Central memory CD4-positive, alpha-beta T cell (primary cell): ENCODE results near the gene DLG4.
"Not testable (repeated sequence)": the region's sequence is repeated elsewhere in the genome, so short reads cannot be mapped to it uniquely, and the experiment has no call there.

Experiments
- DNase-seq: peaks from one replicate; pipeline ENCODE4 v3.0.0; 2022

The DLG4 gene

DNA sequence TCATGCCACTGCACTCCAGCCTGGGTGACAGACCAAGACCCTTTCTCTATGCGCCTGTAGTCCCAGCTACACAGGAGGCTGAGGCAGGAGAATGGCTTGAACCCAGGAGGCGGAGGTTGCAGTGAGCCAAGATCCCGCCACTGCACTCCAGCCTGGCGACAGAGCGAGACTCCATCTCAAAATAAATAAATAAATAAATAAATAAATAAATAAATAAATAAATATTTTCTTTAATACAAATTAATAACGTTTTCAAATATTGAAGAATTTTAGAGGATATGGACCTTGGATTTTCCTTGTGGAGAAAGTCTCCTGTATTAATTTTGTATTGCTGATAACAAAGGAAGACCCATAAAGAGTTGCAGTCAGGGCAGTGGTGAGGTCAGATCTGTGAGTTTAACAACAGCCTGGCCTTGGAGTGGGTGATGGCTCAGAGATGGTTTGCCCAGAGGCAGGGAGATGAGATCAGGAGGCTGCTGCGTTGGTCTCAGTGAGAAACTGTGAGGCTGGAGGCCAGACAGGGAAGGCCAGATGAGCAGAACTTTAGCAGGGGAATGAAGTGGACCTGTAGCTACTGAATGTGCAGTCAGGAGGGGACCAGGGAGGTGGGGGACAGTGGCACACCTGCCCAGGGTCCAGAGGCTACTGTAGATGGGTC is 36.1 kb downstream of the DLG4 start:
- DNase-seq, result no peak

DNA sequence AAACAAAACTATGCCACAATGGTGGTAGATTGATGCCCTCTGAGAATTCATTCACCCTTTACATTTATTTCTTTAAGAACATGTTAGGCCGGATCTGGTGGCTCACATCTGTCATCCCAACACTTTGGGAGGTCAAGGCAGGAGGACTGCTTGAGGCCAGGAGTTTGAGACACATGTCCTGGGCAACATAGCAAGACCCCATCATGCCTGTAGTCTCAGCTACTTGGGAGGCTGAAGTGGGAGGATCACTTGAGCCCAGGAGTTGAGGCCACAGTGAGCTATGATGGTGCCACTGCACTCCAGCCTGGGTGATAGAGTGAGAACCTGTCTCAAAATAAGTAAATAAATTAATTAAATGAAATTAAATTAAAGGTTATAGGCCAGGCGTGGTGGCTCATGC is 37.5 kb downstream of the DLG4 start:
- DNase-seq, result not testable (repeated sequence)

DNA sequence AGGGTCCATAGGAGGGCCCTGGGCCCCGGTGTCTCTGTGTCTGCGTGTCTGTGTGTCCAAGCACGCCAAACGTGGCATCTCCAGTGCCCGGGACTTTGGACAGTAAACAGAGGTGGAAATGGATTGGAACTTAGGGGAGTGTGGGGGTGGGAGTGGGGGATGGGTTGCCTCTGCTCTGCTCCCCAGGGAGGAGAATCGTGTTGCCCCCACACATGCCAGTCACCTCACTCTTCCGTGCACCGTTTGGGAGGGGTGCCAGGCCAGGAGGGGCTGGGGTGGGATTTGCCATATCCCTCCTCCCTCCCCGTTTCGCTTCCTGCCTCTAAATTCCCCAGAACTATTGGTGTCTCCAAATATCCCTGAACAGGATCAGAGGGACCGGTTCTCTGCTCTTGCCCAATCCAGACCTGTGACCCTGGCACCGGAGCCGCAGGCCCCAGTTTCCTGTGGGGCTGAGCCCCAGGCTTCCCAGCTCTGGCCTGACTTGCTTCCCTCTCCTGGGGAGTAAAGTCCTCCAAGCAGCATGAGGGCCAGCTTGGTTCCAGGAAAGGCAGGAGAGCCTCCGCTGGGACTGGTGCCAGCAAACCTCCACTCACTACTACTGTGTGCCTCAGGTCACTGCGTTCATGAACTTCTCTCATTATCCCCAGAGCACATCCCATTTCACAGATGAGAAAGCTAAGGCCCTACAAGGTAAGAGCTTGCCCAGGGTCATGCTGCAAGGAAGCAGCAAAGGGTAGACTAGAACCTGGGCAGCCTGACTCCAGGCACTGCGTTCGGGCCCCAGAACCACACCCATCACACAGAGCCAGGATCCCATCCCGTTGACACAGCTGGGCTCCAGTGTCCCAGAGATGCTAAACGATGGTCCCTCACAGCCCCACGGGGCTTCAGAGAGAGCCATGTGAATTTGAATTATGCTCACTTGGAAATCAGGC is 40.0 kb downstream of the DLG4 start, which contains the start of gene ASGR1:
Gene ASGR1 (minus strand): TSS at position 54 of the 938 bp plus-strand sequence. CDS start 807 bp downstream, outside the sequence.
- DNase-seq, result no peak

DNA sequence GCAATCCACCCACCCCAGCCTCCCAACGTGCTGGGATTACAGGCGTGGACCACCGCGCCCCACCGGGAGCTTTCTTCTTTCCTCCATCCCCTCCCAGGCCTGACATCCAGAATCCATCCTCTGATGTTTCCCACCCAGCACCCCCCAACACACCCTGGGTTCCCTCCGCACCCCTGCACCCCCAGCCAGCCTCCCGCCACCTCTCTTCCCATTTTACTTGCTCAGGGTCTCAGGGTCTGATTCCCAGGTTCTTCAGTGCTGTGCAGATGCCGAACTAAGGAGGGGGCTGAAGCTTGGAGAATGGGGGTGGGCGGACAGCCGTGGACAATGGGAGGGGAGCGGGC is 40.7 kb downstream of the DLG4 start:
- no peak for DNase-seq

DNA sequence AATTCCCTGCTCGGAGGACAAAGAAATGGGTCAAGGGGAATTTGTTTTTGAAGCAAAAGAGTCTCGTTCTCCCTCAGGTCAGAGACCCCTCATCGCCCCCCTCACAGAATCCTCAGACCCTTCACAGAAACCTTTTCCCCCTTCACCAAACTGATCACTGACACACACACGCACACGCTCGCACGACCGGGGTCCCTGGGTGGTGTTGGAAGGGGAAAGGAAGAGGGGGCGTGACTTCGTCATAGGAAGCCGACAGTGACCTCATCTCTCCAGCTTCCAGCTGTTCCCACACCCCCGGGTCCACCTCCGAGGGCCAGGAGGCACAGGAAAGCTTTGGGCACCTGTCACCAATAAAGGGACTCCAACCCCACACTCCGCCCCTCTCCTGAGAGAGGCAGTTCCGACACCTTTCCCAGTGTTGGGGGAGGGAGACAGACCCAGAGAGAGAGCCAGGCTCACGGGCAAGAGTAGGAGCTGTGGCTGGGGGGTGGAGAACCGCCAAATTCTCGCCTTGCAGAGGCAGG is 41.6 kb downstream of the DLG4 start:
- DNase-seq, result no peak

DNA sequence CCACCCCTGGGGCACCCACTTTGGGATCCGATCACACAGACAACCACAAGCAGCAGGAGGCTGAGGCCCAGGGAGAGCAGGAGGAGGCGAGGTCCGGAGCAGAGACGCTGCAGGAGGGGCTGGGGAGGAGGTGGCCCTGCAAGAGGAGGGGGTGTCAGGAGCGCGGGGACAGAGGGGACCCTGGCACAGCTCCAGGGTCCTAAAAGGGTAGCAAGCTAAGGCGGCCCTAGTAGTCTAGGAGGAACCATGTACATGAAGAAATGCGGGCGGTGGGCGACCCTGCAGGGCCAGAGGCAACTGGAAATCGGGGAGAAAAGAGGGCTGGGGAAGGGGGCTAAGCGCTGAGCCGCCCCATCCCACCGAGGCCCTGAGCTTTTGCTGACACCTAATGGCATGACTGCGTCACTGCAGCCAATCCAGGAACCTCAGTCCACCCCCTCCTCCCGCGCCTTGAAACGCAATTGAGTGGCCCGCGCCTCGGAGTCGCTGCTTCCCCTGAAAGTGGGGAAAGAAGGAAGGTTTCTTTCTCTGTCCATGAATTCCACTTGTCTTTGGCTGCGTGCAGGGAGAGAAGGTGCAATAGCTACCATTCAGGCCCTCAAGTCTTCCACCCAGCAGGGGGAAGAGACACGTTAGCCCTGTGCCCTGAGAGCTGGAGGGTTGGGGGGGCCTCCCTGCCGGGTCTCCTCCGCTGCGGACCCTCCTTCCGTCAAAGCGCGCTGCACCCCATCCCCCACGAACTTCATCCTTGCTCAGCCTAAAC is 42.3 kb downstream of the DLG4 start:
- peak; percentile 51 for DNase-seq

DNA sequence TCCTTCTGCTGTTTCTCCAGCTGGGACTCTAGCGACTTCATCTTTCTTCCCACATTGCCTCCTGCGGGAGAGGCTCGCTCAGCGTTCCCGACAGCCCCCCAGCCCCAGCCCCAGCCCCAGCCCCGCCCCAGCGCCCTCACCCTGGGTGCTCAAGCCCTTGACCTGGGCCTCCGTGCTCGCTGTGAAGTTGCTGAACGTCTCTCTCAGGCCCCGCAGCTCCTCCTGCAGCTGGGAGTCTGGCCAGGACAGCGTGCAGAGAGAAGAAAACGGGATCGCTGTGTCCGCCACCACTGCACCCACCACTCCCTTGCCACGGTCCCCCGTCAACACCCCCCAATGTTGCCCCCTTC is 42.8 kb downstream of the DLG4 start:
- DNase-seq, result no peak

DNA sequence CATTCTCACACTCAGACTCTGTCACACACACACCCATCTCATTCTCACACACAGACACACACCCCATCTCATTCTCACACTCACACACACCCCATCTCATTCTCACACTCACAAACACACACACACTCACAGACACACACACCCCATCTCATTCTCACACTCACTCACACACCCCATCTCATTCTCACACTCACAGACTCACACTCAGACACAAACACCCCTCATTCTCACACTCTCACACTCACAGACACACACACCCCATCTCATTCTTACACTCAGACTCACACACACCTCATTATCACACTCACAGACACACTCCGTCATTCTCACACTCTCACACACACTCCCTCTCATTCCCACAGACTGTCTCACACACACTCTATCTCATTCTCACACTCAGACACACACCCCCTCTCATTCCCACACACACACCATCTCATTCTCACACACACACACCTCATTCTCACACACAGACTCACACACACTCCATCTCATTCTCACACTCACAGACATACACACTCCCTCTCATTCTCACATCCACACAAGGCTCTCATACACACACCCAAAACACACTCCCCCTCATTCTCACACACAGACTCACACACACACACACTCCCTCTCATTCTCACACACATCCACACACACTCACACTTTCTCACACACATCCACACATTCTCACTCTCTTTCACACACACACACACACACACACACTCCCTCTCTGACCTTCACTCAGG is 43.4 kb downstream of the DLG4 start:
- DNase-seq, result no peak

DNA sequence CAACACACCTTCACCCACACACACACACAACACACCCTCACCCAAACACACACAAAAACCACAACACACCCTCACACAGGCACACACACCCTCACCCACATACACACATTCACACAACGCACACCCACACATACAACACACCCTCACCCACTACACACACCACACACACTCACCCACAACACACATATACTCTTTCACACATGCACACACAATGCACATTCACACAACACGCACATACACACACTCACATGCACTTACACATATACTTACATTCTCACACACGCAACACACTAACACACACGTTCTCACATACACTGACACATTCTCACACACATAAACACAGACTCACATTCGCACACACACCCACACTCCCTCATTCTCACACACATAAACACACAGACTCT is 44.3 kb downstream of the DLG4 start:
- DNase-seq, result no peak

DNA sequence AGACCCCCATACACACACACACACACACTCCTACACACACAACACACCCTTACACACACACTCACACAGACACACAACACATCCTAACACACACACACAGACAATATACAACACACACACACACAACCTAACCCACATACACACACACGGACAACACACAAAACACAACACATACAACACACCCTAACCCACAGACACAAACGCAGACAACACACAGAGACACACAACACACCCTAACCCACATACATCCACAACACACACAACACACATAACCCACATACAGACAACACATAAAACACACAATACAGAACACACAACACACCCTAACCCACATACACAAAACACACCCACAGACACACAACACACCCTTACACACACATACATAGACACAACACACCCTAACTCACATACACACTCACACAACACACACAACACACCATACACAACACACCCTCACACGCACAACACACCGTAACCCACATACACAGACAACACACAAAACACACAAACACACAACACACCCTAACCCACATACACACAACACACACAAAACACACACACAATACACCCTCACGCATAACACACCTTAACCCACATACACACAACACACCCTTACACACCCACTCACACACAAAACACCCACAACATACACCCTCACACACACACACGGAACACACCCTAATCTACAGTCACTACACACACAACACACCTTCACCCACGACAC is 44.9 kb downstream of the DLG4 start:
- no peak for DNase-seq

DNA sequence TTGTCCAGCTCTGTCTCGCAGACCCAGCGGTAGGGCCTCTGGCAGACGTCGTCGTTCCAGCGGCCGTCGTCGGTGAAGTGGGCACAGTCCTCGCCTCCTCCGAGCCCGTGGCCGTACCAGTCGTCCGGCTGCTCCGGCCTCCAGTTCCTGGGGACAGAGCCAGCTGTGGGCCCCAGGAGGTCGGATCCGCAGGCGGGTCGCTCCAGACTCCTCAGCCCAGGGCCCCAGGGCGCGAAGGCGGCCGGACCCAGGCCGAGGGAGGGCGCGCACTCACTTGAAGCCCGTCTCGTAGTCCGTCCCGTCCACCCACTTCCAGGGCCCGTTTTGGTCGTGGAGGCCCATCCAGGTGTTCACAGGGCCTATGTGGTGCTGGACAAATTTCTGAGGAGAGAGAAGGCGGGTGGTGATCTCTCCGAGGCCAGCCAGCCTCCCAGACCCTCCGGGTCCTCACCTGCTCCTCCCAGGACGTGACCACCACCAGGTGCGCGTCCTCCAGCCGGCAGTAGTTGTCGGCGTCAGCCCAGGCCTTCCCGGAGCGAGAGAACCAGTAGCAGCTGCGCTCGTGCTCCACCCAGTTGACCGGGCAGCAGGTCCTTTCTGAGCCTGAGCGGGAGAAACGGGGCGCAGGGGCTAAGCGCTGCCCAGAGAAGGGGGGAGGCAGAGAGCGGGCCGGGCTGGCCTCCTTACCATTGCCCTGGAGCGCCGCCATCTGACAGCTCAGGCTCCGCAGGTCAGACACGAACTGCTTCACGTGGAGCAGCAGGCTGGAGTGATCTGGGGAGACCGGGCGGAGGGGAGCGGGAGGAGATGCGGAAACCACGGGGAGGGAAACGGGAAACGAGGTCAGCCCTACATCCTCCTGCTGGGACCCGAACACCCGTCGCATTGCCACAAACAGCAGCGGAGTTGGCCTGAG is 45.7 kb downstream of the DLG4 start:
- DNase-seq, result peak; percentile 21

DNA sequence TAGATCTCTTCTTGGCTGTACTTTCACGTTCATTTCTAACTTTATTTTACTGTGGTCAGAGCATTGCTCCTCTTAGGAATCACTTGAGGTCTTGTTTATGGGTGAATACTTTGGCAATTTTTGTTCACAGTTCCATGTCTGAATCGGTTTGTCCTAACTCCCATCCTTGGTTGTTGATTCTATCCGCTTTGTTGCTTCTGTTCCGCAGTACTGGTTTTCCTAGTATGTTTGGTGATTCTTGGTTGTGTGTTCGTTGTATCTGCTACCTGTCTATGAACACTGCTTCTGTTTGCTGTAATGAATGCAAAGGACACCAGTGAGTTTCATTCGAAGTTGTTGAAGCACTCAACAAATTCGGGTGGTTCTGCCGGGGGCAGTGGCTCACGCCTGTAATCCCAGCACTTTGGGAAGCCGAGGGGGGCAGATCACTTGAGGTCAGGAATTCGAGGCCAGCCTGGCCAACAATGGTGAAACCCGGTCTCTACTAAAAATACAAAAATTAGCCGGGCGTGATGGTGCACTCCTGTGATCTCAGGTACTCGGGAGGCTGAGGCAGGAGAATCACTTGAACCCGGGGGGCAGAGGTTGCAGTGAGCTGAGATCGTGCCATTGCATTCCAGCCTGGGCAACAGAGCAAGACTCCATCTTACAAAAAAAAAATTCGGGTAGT is 47.0 kb downstream of the DLG4 start:
- not testable (repeated sequence) for DNase-seq

DNA sequence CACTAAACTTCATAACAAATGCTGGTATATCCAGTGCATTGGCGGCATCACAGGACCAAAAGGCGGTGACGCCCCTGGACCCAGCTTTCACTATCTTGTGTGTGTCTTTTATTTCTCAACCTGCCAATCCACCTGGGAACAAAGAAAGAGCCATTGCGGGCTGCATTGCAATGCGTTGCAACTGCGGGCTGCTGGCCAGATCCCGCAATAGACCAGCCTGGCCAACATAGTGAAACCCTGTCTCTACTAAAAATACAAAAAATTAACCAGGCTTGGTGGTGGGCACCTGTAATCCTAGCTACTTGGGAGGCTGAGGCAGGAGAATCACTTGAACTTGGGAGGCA is 50.1 kb downstream of the DLG4 start:
- DNase-seq, result not testable (repeated sequence)

DNA sequence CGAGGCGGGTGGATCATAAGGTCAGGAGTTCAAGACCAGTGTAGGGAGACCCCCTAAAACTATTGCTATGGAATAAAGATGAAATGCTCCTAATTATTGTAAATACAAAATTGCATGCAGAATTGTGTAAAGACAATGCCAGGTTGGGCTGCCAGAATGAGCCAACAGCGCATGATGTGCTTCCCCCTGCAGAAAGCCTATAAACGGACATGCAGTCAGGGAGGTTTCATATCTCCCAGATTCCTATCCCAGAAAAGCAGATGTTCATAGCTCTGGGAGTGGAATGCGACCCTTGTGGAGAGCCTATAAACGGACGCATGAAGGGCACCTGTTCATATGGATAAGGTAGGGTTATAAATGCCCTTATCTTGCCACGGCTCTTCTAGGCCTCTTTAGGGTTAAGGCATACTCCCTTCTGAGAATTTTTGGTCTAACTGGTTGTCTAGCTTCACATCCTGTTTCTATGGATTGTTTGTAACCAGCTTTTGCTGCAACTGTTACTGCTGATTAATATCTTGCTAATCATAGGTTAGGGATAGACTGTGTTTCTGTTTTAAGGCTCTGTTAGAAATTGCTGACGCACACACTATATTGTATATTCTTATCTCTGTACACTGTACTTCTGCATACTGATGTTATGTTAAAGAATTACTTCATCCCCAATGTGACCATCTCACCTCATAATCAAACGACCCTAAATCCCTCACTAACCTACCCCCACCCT is 50.6 kb downstream of the DLG4 start:
- not testable (repeated sequence) for DNase-seq

DNA sequence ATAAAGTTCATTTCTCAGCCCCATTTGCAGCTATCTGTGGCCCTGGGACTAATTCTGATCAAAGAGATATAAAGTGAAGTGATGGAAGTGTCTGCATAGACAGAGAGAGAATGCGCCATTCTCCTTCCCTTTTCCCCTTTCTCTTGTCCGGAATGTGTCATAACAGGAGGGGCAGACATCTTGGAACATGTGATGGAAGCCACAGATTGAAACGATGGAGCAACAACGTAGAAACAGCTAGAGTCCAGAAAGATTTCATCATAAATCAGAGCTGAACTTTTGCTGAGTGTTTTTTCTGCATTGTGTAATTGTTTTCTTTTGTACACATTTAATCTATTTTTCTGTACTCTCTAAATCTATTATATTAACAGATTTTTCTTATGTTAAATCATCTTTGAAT is 51.8 kb downstream of the DLG4 start:
- DNase-seq, result no peak

DNA sequence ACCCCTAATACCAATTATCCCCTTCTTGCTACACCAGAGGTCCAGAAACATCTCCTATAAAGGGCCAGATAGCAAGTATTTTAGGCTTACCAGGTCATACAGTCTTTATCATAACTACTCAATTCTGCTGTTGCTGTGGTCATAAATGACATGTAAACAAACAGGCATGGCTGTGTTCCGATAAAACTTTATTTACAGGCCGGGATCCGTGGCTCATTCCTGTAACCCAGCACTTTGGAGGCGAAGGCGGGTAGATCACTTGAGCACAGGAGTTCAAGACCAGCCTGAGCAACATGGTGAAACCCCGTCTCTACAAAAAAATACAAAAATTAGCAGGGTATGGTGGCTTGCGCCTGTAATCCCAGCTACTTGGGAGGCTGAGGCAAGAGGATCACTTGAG is 52.8 kb downstream of the DLG4 start:
- no peak for DNase-seq

DNA sequence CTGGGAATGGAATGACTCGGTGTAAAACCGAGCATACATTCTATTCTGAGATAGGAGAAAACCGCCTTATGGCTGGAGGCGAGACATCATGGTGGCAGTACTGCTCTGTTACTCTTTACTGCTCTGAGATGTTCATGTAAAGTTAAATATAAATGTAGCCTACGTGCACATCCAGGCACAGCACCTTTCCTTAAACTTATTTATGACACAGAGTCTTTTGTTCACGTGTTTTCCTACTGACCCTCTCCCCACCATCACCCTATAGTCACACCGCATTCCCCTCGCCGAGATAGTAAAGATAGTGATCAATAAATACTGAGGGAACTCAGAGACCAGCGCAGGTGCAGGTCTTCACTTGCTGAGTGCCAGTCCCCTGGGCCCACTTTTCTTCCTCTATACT is 60.1 kb downstream of the DLG4 start:
- DNase-seq, result not testable (repeated sequence)

DNA sequence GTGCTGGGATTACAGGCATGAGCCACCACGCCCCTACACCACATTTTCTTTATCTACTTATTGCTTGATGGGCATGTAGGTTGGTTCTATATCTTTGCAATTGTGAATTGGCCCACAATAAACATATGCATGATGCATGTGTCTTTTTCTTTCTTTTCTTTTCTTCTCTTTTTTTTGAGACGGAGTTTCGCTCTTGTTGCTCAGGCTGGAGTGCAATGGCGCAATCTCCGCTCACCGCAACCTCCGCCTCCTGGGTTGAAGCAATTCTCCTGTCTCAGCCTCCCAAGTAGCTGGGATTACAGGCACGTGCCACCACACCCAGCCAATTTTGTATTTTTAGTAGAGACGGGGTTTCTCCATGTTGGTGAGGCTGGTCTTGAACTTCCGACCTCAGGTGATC is 61.2 kb downstream of the DLG4 start:
- not testable (repeated sequence) for DNase-seq

DNA sequence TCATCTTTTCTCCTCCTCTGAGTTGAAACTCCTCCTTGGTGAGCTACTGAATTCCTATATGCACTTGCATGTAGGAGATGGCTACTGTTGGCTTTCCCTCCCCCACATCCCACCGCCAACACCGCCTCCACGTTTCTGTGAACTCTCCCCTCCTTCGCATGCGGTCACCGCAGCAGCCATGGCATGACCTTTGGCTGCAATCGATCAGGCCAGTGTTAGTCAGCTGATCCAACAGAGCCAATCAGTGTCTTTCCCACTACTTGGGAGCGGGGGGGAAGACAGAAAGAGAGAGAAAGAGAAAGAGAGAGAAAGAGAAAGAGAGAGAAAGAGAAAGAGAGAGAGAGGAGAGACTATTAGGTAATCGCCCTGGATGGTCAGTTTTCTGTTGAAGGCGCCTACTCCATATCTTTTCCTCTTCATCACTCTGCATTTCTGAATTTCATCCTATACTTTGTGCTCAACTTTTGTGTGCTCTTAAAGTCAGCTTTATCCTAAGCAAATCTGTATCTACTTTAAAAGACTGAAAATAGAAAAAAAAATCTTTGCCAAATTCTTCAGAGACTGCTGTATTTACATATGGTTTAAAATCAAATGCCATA is 63.2 kb downstream of the DLG4 start:
- no peak for DNase-seq
